Gastroesophageal sphincter (tissue), 4 donors: ENCODE results near the gene OTUD5. TPM values are rescaled to one million over a fixed set of nuclear protein-coding genes. Genes with fewer than 3 reads are reported as not detected.
"Not testable (repeated sequence)": the region's sequence is repeated elsewhere in the genome, so short reads cannot be mapped to it uniquely, and the experiment has no call there.

Experiments
- ATAC-seq: fragments of 150-250 bp; one replicate; pipeline ENCODE4 v1.9.1; 2016; ENCODE audit warnings: mild to moderate bottlenecking, moderate library complexity
- H3K27ac ChIP-seq, 4 donors: fragments of 200-600 bp; sonication (generic) in 3 of 4; 1 replicate in 3 of 4; 2 replicates in 1 of 4; pipeline ENCODE4 v1.5.1; 2016 to 2019
- H3K27me3 ChIP-seq: fragments of 200-600 bp; sonication (generic); one replicate; pipeline ENCODE4 v1.5.1; 2019
- H3K36me3 ChIP-seq, 2 donors: fragments of 200-600 bp; sonication (generic); one replicate each; pipeline ENCODE4 v1.5.1; 2019; ENCODE audit warnings: control low read depth in 1 of 2
- H3K4me1 ChIP-seq, 3 donors: fragments of 200-600 bp; sonication (generic); 1 replicate in 2 of 3; 2 replicates in 1 of 3; pipeline ENCODE4 v1.5.1; 2016 to 2019; ENCODE audit warnings: control low read depth in 2 of 3
- H3K4me3 ChIP-seq, 2 donors: fragments of 200-600 bp; sonication (generic); one replicate each; pipeline ENCODE4 v1.5.1; 2019; ENCODE audit warnings: mild to moderate bottlenecking in 1 of 2, moderate library complexity in 1 of 2
- H3K9me3 ChIP-seq, 3 donors: fragments of 200-600 bp; sonication (generic); one replicate each; pipeline ENCODE4 v1.5.1; 2017 to 2019; ENCODE audit warnings: control low read depth in 2 of 3
- CTCF ChIP-seq, 4 experiments: fragments of 200-600 bp in 2 of 4; fragments of 450-650 bp in 2 of 4; sonication (generic) in 1 of 4; IDR thresholded peaks; one replicate each; pipeline ENCODE4 v1.5.1; 2017 to 2019; ENCODE audit warnings: antibody characterized with exemption in 4 of 4, mild to moderate bottlenecking in 2 of 4, moderate library complexity in 2 of 4
- EP300 ChIP-seq: sonication (generic); formaldehyde crosslinking; IDR thresholded peaks from one replicate; pipeline ENCODE4 v1.6.1; 2017; ENCODE audit warnings: antibody characterized with exemption, mild to moderate bottlenecking
- POLR2A ChIP-seq, 2 donors: fragments of 450-650 bp; IDR thresholded peaks; one replicate each; pipeline ENCODE4 v1.6.1; 2017; ENCODE audit warnings: antibody characterized with exemption in 2 of 2, mild to moderate bottlenecking in 2 of 2, moderate library complexity in 1 of 2
- POLR2AphosphoS5 ChIP-seq: sonication (generic); formaldehyde crosslinking; IDR thresholded peaks from one replicate; pipeline ENCODE4 v1.6.1; 2017; ENCODE audit warnings: antibody characterized with exemption
- WGBS, 2 donors: methylation state at CpG; one replicate each; pipeline ENCODE4 v1.1.5; 2018; ENCODE audit warnings: low coverage in 1 of 2; 5-methylcytosine and 5-hydroxymethylcytosine counted together
- total RNA-seq, 4 donors: library from RNA; depleted of rRNA; stranded (reverse); fragments of >200 nt; gene quantifications; one replicate each; pipeline ENCODE4 v1.1.0, GENCODE V29; 2016

Gene OTUD5
- total RNA-seq, 4 donors from 2014 or later = 36.8 to 54.3 (median 47.7) TPM

GRCh38 chrX:48981178-48981577 is 23.8 kb upstream of the OTUD5 start:
- H3K9me3 ChIP-seq = no peaks in the 10 kb centered on the region
- no peak for TF ChIP-seq POLR2A (IDR thresholded peaks at IDR 0.05)
- no peak for TF ChIP-seq POLR2AphosphoS5
- no peak for TF ChIP-seq CTCF (IDR thresholded peaks at IDR 0.05)
- no peak for TF ChIP-seq EP300
- WGBS, 2 donors = 67% methylated on average over 3 of the region's 10 CpGs; no CpG with 5 or more reads in 1 of the 2 donors
- no peak for ATAC-seq
- no peaks in the 10 kb centered on the region for H3K4me1 ChIP-seq
- H3K27ac ChIP-seq = no peak overlapping the region
- H3K36me3 ChIP-seq = peaks cover 0 to 94% of the 10 kb centered on the region in 2 donors
- no peak overlapping the region for H3K4me3 ChIP-seq
- H3K27me3 ChIP-seq = no peaks in the 10 kb centered on the region

GRCh38 chrX:48980341-48980740 is 22.9 kb upstream of the OTUD5 start:
- H3K4me1 ChIP-seq, ATAC-seq, H3K4me3 ChIP-seq, H3K27ac ChIP-seq, H3K9me3 ChIP-seq, H3K27me3 ChIP-seq: not testable (repeated sequence)
- WGBS, 2 donors = 66 to 81% methylated on average over 8 to 9 of the region's 10 CpGs
- H3K36me3 ChIP-seq = peaks cover 0 to 94% of the 10 kb centered on the region in 2 donors

- no peak for ATAC-seq
- H3K9me3 ChIP-seq = no peaks in the 10 kb centered on the region
- H3K27ac ChIP-seq = no peak overlapping the region
- H3K4me1 ChIP-seq = no peaks in the 10 kb centered on the region
- H3K36me3 ChIP-seq = peaks cover 0 to 88% of the 10 kb centered on the region in 2 donors
- WGBS, 2 donors = 60 to 100% methylated on average over 1 of the region's 5 CpGs
- H3K4me3 ChIP-seq = no peak overlapping the region
- TF ChIP-seq POLR2A (IDR thresholded peaks at IDR 0.05) (no peak), EP300 (no peak), CTCF (IDR thresholded peaks at IDR 0.05) (no peak), POLR2AphosphoS5 (no peak)
- H3K27me3 ChIP-seq = no peaks in the 10 kb centered on the region
Observed at GRCh38 chrX:48978226-48978625, 20.8 kb upstream of the OTUD5 start.

- no peaks in the 10 kb centered on the region for H3K9me3 ChIP-seq
- peaks cover 0 to 13% (median 0%) of the 10 kb centered on the region in 3 donors for H3K4me1 ChIP-seq
- TF ChIP-seq EP300 (no peak), POLR2A (IDR thresholded peaks at IDR 0.05) (no peak), CTCF (IDR thresholded peaks at IDR 0.05) (no peak), POLR2AphosphoS5 (no peak)
- no peaks in the 10 kb centered on the region for H3K27me3 ChIP-seq
- H3K27ac ChIP-seq = no peak overlapping the region
- H3K4me3 ChIP-seq = no peak overlapping the region
- no peak for ATAC-seq
- peaks cover 0 to 67% of the 10 kb centered on the region in 2 donors for H3K36me3 ChIP-seq
- no CpG with 5 or more reads among the region's 6 CpGs for WGBS, 2 donors
Observed at GRCh38 chrX:48976086-48976485, 18.7 kb upstream of the OTUD5 start.

- no peaks in the 10 kb centered on the region for H3K9me3 ChIP-seq
- peaks cover 0 to 62% of the 10 kb centered on the region in 2 donors for H3K36me3 ChIP-seq
- WGBS, 2 donors = 93 to 94% methylated on average over 3 to 5 of the region's 5 CpGs
- no peaks in the 10 kb centered on the region for H3K27me3 ChIP-seq
- H3K4me3 ChIP-seq = no peak overlapping the region
- peaks cover 0 to 13% (median 0%) of the 10 kb centered on the region in 3 donors for H3K4me1 ChIP-seq
- TF ChIP-seq POLR2AphosphoS5 (no peak), CTCF (IDR thresholded peaks at IDR 0.05) (no peak), POLR2A (IDR thresholded peaks at IDR 0.05) (no peak), EP300 (no peak)
- no peak overlapping the region for H3K27ac ChIP-seq
- no peak for ATAC-seq
Observed at GRCh38 chrX:48975541-48975940, 18.1 kb upstream of the OTUD5 start.
